Body of pancreas (tissue), 4 donors: ENCODE data around the gene ORAI3. TPM values are rescaled to one million over a fixed set of nuclear protein-coding genes. Genes with fewer than 3 reads are reported as not detected.

Experiments
- ATAC-seq: fragments of 150-250 bp; one replicate; pipeline ENCODE4 v1.9.1; 2016
- DNase-seq, 4 donors: peaks; one replicate each; pipeline ENCODE4 v3.0.0-alpha.2; 2019
- H3K27ac ChIP-seq, 4 donors: fragments of 200-600 bp; sonication (generic); 1 replicate in 3 of 4; 2 replicates in 1 of 4; pipeline versions ENCODE4 v1.5.1 to v1.6.1; 2016 to 2019; ENCODE audit warnings: mild to moderate bottlenecking in 1 of 4, mixed read lengths in 1 of 4, moderate library complexity in 1 of 4
- H3K27me3 ChIP-seq, 2 donors: fragments of 200-600 bp; sonication (generic); one replicate each; pipeline ENCODE4 v1.6.0; 2016; ENCODE audit warnings: mild to moderate bottlenecking in 1 of 2
- H3K36me3 ChIP-seq, 2 donors: fragments of 200-600 bp; sonication (generic); replicated peaks in 1 of 2; 2 replicates each; pipeline ENCODE4 v1.5.1; 2016; ENCODE audit warnings: low read depth in 2 of 2; ENCODE audit not compliant: insufficient read depth in 1 of 2
- H3K4me1 ChIP-seq: fragments of 200-600 bp; sonication (generic); one replicate; pipeline ENCODE4 v1.6.0; 2016
- H3K4me3 ChIP-seq, 2 donors: fragments of 200-600 bp; sonication (generic); 1 replicate in 1 of 2; 2 replicates in 1 of 2; pipeline ENCODE4 v1.5.1; 2016 to 2019
- H3K9me3 ChIP-seq, 3 donors: fragments of 200-600 bp; sonication (generic); 1 replicate in 2 of 3; 2 replicates in 1 of 3; pipeline ENCODE4 v1.5.1; 2016
- POLR2A ChIP-seq, 3 donors: fragments of 450-650 bp; IDR thresholded peaks; one replicate each; pipeline ENCODE4 v1.6.1; 2016; ENCODE audit warnings: antibody characterized with exemption in 3 of 3, mild to moderate bottlenecking in 2 of 3
- whole genome bisulfite sequencing, 2 donors: methylation state at CpG; one replicate each; pipeline ENCODE4 v1.1.5; 2017; 5-methylcytosine and 5-hydroxymethylcytosine counted together
- intact Hi-C: fragments of 100-400 bp; cut with DNase I; formaldehyde crosslinking; loops from one replicate; pipeline ENCODE4 v1.15.1; 2023
- total RNA-seq, 2 donors: library from RNA; depleted of rRNA; stranded (reverse); fragments of >200 nt; gene quantifications; one replicate each; pipeline ENCODE4 v1.1.0, GENCODE V29; 2016
- TF ChIP-seq, protein P1 (sequence below), 7 experiments: fragments of 450-650 bp in 4 of 7; fragments of 200-600 bp in 3 of 7; sonication (generic) in 3 of 7; IDR thresholded peaks; one replicate each; pipeline ENCODE4 v1.5.1; 2016 to 2019; ENCODE audit warnings: antibody characterized with exemption in 7 of 7

ORAI3 gene
- total RNA-seq, 2 donors from 2014 or later, result 7.9 to 27.2 TPM

GRCh38 chr16:30954993-30955392 is 6.1 kb downstream of the ORAI3 start:
- Histone ChIP-seq H3K4me1 (peaks cover 55% of the 10 kb centered on the region), H3K36me3 (peaks cover 0 to 3% of the 10 kb centered on the region in 2 donors), H3K27ac (no peak overlapping the region), H3K9me3 (no peaks in the 10 kb centered on the region), H3K4me3 (no peak overlapping the region), H3K27me3 (no peaks in the 10 kb centered on the region)
- TF ChIP-seq POLR2A (IDR thresholded peaks at IDR 0.05), result no peak
- TF ChIP-seq, protein P1, sequence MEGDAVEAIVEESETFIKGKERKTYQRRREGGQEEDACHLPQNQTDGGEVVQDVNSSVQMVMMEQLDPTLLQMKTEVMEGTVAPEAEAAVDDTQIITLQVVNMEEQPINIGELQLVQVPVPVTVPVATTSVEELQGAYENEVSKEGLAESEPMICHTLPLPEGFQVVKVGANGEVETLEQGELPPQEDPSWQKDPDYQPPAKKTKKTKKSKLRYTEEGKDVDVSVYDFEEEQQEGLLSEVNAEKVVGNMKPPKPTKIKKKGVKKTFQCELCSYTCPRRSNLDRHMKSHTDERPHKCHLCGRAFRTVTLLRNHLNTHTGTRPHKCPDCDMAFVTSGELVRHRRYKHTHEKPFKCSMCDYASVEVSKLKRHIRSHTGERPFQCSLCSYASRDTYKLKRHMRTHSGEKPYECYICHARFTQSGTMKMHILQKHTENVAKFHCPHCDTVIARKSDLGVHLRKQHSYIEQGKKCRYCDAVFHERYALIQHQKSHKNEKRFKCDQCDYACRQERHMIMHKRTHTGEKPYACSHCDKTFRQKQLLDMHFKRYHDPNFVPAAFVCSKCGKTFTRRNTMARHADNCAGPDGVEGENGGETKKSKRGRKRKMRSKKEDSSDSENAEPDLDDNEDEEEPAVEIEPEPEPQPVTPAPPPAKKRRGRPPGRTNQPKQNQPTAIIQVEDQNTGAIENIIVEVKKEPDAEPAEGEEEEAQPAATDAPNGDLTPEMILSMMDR (IDR thresholded peaks at IDR 0.05), result no peak
- DNase-seq (no peak), ATAC-seq (no peak)
- intact Hi-C loops, result no loop called here
- 73 to 75% methylated on average over 8 of the region's 8 CpGs for WGBS, 2 donors

- H3K4me3 ChIP-seq, result peak overlapping the region; percentile 46 to 79
- H3K27ac ChIP-seq, result peak overlapping the region; percentile 80 to 99 (median 98)
- peaks cover 0 to 13% of the 10 kb centered on the region in 2 donors for H3K36me3 ChIP-seq
- H3K9me3 ChIP-seq, result no peaks in the 10 kb centered on the region
- H3K27me3 ChIP-seq, result no peaks in the 10 kb centered on the region
- ATAC-seq (peak; percentile 63), DNase-seq (peak; percentile 77 to 81 (median 80))
- no peak for TF ChIP-seq POLR2A (IDR thresholded peaks at IDR 0.05)
- TF ChIP-seq, protein P1 (IDR thresholded peaks at IDR 0.05), result no peak
- 14 to 23% methylated on average over 15 to 42 of the region's 42 CpGs for WGBS, 2 donors
- intact Hi-C loops, result no loop called here
- peaks cover 38% of the 10 kb centered on the region for H3K4me1 ChIP-seq
Measured at GRCh38 chr16:30956601-30957455, 8.0 kb downstream of the ORAI3 start.

DNA sequence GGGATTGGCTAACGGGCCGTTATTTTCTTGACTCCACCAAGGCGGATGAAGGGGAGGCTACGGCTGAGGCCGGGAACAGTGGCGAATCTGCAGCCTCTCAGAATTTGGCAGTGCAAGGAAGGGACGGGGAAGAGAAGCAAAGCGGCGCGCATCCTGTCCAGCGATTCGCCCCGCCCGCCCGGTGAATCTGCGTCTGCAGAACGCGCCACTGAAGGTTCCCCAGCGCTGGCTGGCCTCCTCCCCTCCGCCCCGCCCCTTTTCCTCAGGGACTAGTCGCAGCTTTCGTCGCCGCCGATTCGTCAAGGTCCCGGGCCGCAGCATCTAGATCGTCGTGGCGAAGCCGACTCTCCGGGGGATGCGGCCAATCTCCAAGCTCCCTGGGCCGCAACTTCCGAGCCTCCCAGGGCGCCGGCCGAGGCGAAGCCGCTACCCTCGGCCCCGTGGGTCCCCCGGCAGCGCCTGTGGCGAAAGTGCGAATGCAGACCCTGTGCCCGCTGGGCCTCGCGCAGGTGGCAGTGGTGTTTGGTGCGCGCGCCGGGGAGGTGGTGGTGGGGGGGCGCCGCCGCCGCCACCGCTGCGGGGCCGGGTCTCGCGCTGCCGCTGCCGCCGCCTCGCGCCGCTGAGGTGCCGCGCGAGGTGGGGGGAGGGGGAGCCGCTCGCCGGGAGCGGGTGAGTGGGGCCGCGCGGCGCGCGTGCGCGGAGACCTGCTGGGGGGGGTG is 8.7 kb downstream of the ORAI3 start, which contains the start of gene SETD1A:
TSS of gene SETD1A (plus strand) at position 299 of the 719 bp plus-strand sequence. CDS start 978 bp downstream, outside the sequence.
- Histone ChIP-seq H3K27ac (peak within 1 kb of the TSS; percentile 80 to 99 (median 98)), H3K9me3 (no peaks in the 10 kb centered on the region), H3K4me3 (peak within 1 kb of the TSS; percentile 46 to 79), H3K36me3 (peaks cover 0 to 13% of the 10 kb centered on the region in 2 donors), H3K27me3 (no peaks in the 10 kb centered on the region), H3K4me1 (peaks cover 35% of the 10 kb centered on the region)
- ATAC-seq (peak; percentile 93), DNase-seq (peak; percentile 96 to 98 (median 98))
- TF ChIP-seq, protein P1 (IDR thresholded peaks at IDR 0.05), result peak in 3 of 7 experiments; percentile 16 to 42 (median 24)
- peak; percentile 25 to 65 (median 50) for TF ChIP-seq POLR2A (IDR thresholded peaks at IDR 0.05)
- intact Hi-C loops, result no loop called here
- WGBS, 2 donors, result 1% methylated on average over 59 of the region's 85 CpGs; no CpG with 5 or more reads in 1 of the 2 donors

DNA sequence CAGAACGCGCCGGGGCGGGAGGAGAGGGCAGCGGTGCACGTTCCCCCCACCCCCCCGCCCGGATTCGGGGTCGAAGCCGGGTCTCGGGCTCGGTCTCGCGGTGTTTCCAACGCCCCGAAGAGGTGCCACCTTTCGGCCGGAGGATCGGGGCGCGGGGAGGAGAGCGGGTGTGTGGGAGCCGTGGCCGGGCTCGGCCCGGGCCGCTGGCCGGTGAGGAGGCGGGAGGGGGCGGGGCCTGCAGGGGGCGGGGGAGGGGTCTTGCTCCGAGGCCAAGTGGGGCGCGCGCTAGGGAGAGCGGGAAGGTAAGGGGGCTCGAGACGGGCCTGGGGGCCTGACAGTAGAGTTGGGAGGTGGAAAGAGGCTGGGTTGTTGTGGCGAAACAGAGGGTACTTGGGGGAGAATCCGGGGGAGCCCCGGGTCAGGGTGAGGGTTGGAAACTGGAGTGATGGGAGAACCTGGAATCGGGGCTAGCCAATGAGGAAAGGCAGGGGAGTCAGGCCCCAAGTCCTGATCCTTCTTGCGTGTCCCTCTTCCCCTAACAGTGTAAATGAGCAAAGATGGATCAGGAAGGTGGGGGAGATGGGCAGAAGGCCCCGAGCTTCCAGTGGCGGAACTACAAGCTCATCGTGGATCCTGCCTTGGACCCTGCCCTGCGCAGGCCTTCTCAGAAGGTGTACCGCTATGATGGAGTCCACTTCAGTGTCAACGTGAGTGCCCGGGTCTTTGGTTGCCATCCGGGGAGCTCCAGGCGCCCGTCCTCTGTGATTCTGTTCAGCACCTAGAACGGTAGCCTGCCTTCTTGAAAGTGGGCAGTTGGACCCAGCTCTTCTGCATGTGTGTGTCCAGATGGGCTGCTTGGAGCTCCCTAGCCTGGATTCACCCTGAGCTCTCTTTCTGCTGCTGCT is 9.6 kb downstream of the ORAI3 start:
- Histone ChIP-seq H3K27me3 (no peaks in the 10 kb centered on the region), H3K36me3 (peaks cover 0 to 20% of the 10 kb centered on the region in 2 donors), H3K27ac (peak overlapping the region; percentile 80 to 99 (median 98)), H3K9me3 (no peaks in the 10 kb centered on the region), H3K4me1 (peaks cover 32% of the 10 kb centered on the region), H3K4me3 (peak overlapping the region; percentile 46 to 79)
- TF ChIP-seq POLR2A (IDR thresholded peaks at IDR 0.05), result no peak
- TF ChIP-seq, protein P1 (IDR thresholded peaks at IDR 0.05), result no peak
- 9 to 14% methylated on average over 16 to 35 of the region's 55 CpGs for WGBS, 2 donors
- peak; percentile 24 for ATAC-seq
- intact Hi-C loops, result no loop called here
- DNase-seq, result peak; percentile 57 to 66 (median 58)
